Stimulated activated CD4-positive, alpha-beta T cell treated with anti-CD3 and anti-CD28 coated beads, Interleukin-1b, Interleukin-23, amount 100 ng/mL, for 24 hours (primary cell): ENCODE measurements around the gene GAPDHS.

Experiments
- DNase-seq, 4 experiments: peaks; one replicate each; pipeline ENCODE4 v3.0.0-alpha.2; 2020; ENCODE audit warnings: low read depth in 4 of 4, low spot score in 1 of 4

Gene GAPDHS

GRCh38 chr19:35509861-35510625 lies 23.2 kb upstream of the GAPDHS start:
- DNase-seq = peak; percentile 63 to 65 (median 64)

GRCh38 chr19:35510626-35510964 lies 22.7 kb upstream of the GAPDHS start:
- DNase-seq = no peak

GRCh38 chr19:35511337-35511736 lies 21.9 kb upstream of the GAPDHS start:
- no peak for DNase-seq

- DNase-seq = no peak
Observed at GRCh38 chr19:35512831-35513627, 20.2 kb upstream of the GAPDHS start.

- DNase-seq = no peak
Observed at GRCh38 chr19:35513628-35514281, 19.5 kb upstream of the GAPDHS start, which contains the start of gene DMKN. Gene DMKN (minus strand): TSS chr19:35513649. CDS start chr19:35513475, 174 bp downstream.

GRCh38 chr19:35514282-35514809 lies 18.9 kb upstream of the GAPDHS start:
- no peak for DNase-seq

GRCh38 chr19:35516310-35516709 lies 16.9 kb upstream of the GAPDHS start:
- no peak for DNase-seq

GRCh38 chr19:35517342-35517741 lies 15.9 kb upstream of the GAPDHS start:
- DNase-seq = no peak

GRCh38 chr19:35518313-35518712 lies 14.9 kb upstream of the GAPDHS start:
- DNase-seq = no peak

GRCh38 chr19:35519291-35519690 lies 14.0 kb upstream of the GAPDHS start:
- no peak for DNase-seq

- DNase-seq = no peak
Observed at GRCh38 chr19:35521124-35521743, 12.0 kb upstream of the GAPDHS start.

- no peak for DNase-seq
Observed at GRCh38 chr19:35522745-35523327, 10.4 kb upstream of the GAPDHS start.

GRCh38 chr19:35524181-35524837 lies 8.9 kb upstream of the GAPDHS start:
- DNase-seq = no peak

GRCh38 chr19:35525873-35526272 lies 7.4 kb upstream of the GAPDHS start:
- no peak for DNase-seq

- no peak for DNase-seq
Observed at GRCh38 chr19:35528218-35529038, 4.8 kb upstream of the GAPDHS start, which contains the start of gene SBSN. Gene SBSN (minus strand): TSS chr19:35528311. CDS start chr19:35528281, 30 bp downstream.

- no peak for DNase-seq
Observed at GRCh38 chr19:35529241-35530218, 3.7 kb upstream of the GAPDHS start.

- DNase-seq = no peak
Observed at GRCh38 chr19:35531291-35531690, 2.0 kb upstream of the GAPDHS start.

GRCh38 chr19:35533822-35534392 lies 651 bp downstream of the GAPDHS start:
- peak in 1 of 4 experiments; percentile 25 for DNase-seq
